Sciatic nerve (tissue), 2 donors: ENCODE measurements around the gene NUP98. TPM values are rescaled to one million over a fixed set of nuclear protein-coding genes. Genes with fewer than 3 reads are reported as not detected.
"Not testable (repeated sequence)": the region's sequence is repeated elsewhere in the genome, so short reads cannot be mapped to it uniquely, and the experiment has no call there.

ENCODE experiments used
- ATAC-seq: fragments of 200-7000 bp; cut with Tn5 transposase; one replicate; pipeline ENCODE4 v1.9.1; 2020; ENCODE audit warnings: mild to moderate bottlenecking, moderate library complexity
- DNase-seq: peaks from one replicate; pipeline ENCODE4 v3.0.0-alpha.2; 2020; ENCODE audit warnings: low spot score
- intact Hi-C: fragments of 100-400 bp; cut with DNase I; formaldehyde crosslinking; loops from one replicate; pipeline ENCODE4 v1.14.2; 2022
- total RNA-seq: library from RNA; stranded (reverse); fragmentation: NEBNext Ultra II Directional; extraction: Animal tissue kit (Norgen Biotek cat#: 25700); gene quantifications from one replicate; pipeline ENCODE4 v1.2.1, GENCODE V29; 2021
- donor health status: DM: no; HTN: no; CAD: no.
- donor health status: DM: no; HTN: no; CAD: no.

The NUP98 gene
- total RNA-seq, 1 donor from 2014 or later = 93.1 TPM

- DNase-seq = peak; percentile 84
- intact Hi-C loops = no loop called here
- ATAC-seq = peak; percentile 85
Measured at GRCh38 chr11:3807909-3808860, 10.8 kb upstream of the NUP98 start, which contains the start of gene PGAP2. Gene PGAP2, plus strand, starts transcription at chr11:3808560. Its CDS starts 2,700 bp downstream, at chr11:3811260.

GRCh38 chr11:3803726-3804495 is 6.6 kb upstream of the NUP98 start:
- intact Hi-C loops = no loop called here
- ATAC-seq = no peak

DNA sequence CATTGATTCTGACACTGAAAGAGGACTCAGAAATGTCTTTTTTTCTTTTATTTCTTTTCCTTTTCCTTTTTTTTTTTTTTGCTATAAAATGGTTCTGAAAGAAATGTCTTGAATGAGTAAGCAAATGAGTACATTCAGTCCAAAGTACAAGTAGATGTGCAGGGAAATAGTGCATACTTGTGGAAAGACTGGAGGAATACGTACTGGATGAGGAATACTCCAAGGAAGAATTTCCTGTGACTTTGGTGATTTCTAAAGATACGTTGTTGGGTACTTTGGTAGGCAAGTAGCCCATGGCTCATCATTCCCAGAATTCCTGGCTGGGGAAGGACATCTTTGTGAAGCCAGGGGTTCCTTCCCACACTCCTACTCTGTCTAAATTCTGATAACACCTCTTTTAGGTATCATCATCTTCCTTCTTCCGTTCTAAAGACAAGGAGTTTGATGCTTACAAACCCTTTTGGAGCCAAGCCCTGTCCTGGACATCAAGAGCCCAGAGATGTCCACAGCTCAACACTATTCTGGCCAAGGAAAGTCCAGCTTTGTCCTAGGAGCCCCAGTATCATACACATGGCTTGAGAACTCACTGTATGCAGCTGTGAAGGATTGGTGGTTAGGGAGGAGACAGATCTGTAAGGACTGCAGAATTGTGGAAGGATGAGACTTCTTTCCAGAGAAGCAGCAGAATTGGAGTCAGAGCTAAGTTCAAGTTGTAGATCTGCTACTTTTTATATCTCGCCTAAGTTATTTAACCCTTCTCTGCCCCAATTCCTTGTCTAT is 4.8 kb upstream of the NUP98 start:
- no peak for DNase-seq
- no peak for ATAC-seq
- intact Hi-C loops = no loop called here

More at GRCh38 chr11:3803726-3804495, 6.6 kb upstream of the NUP98 start:
- peak; percentile 18 for DNase-seq

GRCh38 chr11:3799873-3800272 is 2.5 kb upstream of the NUP98 start:
- ATAC-seq = no peak
- intact Hi-C loops = no loop called here
- no peak for DNase-seq

DNA sequence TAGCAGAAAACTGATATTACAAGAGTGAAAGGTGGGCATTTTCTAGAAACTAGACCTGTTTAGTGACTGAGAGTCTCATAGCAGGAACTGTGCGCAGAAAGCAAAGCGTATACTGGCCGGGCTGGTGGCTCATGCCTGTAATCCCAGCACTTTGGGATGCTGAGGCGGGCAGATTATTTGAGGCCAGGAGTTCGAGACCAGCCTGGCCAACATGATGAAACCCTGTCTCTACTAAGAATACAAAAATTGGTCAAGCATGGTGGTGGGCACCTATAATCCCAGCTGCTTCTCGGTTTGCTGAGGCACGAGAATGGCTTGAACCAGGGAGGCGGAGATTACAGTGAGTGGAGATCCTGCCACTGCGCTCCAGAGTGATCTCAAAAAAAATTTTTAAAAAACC is 1.8 kb upstream of the NUP98 start:
- intact Hi-C loops = no loop called here
- no peak for ATAC-seq
- DNase-seq = peak; percentile 42

DNA sequence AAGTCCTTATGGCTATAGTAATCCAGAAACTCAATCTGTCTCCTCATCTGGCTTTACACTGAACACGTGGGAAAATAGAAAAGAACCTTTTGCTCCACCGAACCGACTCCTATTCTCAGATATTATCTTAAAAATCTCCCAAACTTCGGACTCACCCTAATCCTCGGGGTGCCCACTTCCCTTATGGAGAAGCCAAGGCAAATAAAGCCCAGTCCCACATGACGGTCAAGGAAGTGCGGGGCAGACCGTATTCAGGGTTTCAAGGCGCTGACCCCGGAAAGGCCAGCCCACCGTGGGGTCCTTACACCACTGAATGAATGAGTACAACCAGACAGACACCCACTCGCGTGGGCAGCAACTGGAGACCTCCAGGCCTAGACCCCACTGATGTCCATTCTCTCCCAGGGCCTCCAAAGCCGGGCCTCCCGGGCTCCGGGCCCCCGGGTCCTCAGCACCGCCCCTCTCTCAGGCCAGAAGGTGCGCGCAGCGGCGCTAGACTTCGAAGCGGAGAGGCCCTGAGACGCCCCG is 489 bp downstream of the NUP98 start:
- ATAC-seq (no peak), DNase-seq (no peak)
- intact Hi-C loops = no loop called here

DNA sequence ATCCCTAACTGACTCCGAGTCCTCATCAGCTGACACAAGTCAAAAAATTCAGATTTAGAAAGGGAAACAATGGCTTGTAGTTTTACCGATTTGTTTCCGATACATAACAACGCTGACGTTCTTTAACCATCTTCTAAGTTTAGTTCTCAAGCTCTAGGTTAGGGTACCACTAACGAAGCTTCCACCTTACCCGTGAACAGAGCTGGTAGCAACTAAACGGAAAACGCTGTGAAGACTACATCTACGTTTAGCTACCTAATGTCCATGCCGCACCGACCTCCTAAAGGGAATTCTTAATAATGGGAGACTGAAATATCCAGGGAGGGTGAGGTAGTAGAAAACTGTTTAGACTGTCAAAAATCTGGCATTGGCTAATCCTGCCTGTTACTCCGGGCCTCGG is 1.0 kb downstream of the NUP98 start:
- intact Hi-C loops = no loop called here
- peak; percentile 12 for DNase-seq
- ATAC-seq = no peak

DNA sequence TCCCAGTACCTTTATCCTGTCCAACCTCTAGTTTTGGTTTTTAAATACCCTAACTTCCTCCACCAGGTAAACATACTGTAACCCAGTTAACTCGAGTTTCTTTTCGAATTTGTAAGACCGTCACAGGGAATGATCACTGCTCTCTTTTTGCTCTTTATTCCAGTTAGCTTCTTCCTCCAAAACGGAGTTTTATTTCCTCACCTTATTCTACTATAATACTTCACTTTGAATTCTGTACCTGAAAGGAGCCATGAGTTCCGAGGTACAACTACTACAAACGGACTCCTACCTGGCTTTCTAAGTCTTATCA is 1.4 kb downstream of the NUP98 start:
- no peak for DNase-seq
- ATAC-seq = no peak
- intact Hi-C loops = no loop called here

DNA sequence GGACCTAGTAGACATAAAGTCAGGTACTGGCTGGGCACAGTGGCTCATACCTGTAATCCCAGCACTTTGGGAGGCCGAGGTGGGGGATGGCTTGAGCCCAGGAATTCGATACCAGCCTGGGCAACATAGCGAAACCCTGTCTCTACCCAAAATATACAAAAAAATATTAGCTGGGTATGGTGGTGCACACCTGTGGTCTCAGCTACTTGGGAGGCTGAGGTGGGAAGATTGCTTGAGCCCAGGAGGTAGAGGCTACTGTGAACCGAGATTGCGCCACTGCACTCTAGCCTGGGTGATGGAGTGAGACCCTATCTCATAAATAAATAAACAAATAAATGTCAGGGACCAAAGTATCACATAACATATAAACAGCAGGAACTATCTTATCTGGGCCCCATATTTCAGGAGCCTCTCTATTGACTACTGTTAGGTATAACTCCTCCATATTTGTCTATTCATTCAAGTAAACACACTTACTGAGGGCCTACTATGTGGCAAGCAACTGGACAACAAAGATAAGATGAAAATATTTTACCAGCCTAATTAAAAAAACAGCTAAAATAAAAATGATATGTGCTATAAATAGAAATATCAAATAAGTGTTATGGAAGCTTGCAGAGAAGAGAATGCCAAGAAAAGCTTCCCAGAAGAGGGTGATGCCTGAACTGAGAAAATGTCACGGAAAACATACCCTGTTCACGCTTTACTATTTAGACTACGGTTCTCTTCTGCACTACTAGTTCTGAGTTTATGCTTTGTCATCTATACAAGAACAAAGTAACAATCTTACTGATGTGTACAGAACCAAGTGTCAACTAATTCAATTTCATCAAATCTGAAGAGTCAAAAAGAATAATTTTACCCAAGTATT is 2.0 kb downstream of the NUP98 start:
- intact Hi-C loops = no loop called here
- no peak for ATAC-seq

DNA sequence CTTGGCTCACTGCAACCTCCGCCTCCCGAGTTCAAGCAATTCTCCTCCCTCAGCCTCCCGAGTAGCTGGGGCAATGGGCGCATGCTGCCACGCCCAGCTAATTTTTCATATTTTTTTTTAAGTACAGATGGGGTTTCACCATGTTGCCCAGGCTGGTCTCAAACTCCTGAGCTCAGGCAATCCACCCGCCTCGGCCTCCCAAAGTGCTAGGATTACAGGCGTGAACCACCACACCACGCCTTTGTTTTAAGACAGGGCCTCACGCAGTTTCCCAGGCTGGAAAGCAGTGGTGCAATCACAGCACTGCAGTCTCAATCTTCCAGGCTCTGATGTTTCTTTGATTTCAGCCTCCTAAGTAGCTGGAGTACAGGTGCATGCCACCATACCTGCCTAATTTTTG is 3.0 kb downstream of the NUP98 start:
- DNase-seq, ATAC-seq, intact Hi-C loops: not testable (repeated sequence)

More for the DNA sequence above, 2.0 kb downstream of the NUP98 start:
- no peak for DNase-seq

- ATAC-seq = no peak
- intact Hi-C loops = no loop called here
- DNase-seq = no peak
Measured at GRCh38 chr11:3786781-3787428, 10.4 kb downstream of the NUP98 start.

DNA sequence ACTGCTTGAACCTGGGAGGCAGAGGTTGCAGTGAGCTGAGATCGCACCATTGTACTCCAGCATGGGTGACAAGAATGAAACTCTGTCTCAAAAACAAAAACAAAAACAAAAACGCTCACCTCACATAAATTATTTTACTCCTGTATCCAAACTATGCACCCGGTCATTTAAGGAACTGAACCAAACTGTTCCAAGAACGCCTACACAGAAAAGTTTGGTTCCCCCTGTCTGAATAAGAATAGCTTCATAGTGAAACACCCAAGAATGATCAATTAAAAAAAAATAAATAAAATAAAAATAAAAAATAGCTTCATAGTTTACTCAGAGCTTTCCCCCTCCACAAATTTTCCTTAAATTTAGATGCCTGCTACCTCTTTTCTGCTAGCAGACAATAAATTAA is 13.7 kb downstream of the NUP98 start:
- ATAC-seq = no peak
- no peak for DNase-seq
- intact Hi-C loops = no loop called here

- intact Hi-C loops = no loop called here
- no peak for DNase-seq
Measured at GRCh38 chr11:3782963-3783362, 14.4 kb downstream of the NUP98 start.

GRCh38 chr11:3781423-3781822 is 15.9 kb downstream of the NUP98 start:
- intact Hi-C loops = no loop called here
- no peak for ATAC-seq
- DNase-seq = no peak

More at GRCh38 chr11:3782963-3783362, 14.4 kb downstream of the NUP98 start:
- no peak for ATAC-seq

DNA sequence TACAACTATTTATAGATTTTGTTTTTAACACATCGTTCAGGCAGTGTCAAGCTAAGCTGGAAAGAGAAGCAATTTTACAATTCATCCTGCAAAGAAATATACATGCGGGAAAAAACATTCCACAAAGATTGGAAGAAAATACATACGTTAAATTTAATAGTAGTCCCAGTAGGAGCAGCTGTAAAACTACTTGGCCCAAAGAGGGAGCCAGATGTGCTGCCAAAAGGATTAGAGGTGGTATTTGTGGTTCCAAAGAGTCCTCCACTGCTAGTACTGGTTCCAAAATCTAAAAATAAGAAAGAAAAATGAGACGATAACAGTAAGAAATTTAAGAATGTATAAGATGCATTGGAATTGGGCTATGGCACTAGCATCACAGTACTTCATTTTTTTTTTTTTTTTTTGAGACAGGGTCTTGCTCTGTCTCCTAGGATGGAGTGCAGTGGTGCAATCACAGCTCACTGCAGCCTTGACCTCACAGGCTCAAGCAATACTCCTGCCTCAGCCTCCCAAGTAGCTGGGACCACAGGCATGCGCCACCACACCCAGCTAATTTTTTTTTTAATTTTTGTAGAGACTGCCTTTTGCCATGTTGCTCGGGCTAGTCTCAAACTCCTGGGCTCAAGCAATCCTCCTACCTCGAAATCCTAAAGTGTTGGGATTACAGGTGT is 21.5 kb downstream of the NUP98 start:
- intact Hi-C loops = no loop called here
- ATAC-seq (no peak), DNase-seq (no peak)

DNA sequence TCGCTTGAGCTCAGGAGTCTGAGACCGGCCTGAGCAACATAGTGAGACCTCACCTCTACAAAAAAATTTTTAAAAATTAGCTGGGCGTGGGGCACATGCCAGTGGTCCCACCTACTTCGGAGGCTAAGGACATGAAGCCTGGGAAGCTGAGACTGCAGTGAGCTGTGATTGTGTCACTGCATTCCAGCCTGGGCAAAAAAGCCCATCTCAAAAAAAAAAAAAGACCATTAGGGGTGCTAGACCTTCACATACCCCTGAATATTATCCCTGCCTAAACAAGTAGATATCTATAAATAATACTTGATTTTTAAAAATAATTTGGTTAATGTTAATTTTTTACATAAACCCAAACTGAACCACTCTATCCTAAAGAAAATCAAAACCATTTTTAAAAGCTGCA is 24.2 kb downstream of the NUP98 start:
- no peak for ATAC-seq
- no peak for DNase-seq
- intact Hi-C loops = no loop called here

DNA sequence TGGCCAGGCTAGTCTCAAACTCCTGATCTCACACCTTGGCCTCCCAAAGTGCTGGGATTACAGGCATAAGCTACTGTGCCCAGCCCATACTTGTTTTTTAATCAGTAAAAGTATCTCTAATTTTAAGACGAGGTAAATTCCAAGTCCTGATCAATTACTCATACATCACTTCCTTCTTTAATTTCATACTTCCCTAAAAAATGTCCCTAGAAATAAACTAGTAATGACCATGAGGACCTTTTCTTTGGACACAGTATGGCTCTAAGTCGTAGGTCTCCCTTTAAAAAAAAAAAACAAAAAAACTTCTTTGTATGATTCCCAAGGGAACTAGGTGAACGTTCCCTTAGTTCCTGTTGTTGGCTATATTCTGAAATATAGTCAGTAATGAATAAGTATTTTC is 29.8 kb downstream of the NUP98 start:
- no peak for ATAC-seq
- intact Hi-C loops = no loop called here
- no peak for DNase-seq
